Heart left ventricle (tissue), 13 donors: ENCODE measurements around the gene ROCK2.

Source experiments
- CTCF ChIP-seq, 12 donors: fragments of 200-600 bp; sonication (generic) in 4 of 12; IDR thresholded peaks; one replicate each; pipeline versions ENCODE4 v1.5.0 to v1.8.0; 2018 to 2022; ENCODE audit warnings: antibody characterized with exemption in 12 of 12, mild to moderate bottlenecking in 5 of 12
- POLR2A ChIP-seq, 2 donors: fragments of 450-650 bp; IDR thresholded peaks; one replicate each; pipeline ENCODE4 v1.6.1; 2017; ENCODE audit warnings: antibody characterized with exemption in 2 of 2, mild to moderate bottlenecking in 2 of 2, moderate library complexity in 2 of 2
- donor health status: ischemic (EF 13 %, LVEDD 7.1; RV severe dilation, severe dysfunction).
- donor health status: DM: no; HTN: yes; CAD: no.
- donor health status: DM: no; HTN: no; CAD: no.
- donor health status: ischemic (EF 25% LVEDD 6.9; RV normal size, moderate dysfunction).
- donor health status: ischemic (EF 25% LVEDD 5.7; RV mildly dilated, moderate dysfunction).
- donor health status: ischemic (EF 35%, LVEDD 5.7; RV mildly dilated, moderate dysfunction).
- donor health status: nonischemic (EF 11% LVEDD 7.7; RV severe dilation, severe dysfunction).
- donor health status: DM: yes; HTN: yes; CAD: no.
- donor health status: PGD.
- donor health status: ischemic (EF 29% LVEDD 5.4; RV normal size, mild dysfunction).
- donor health status: nonischemic (EF 23%, LVEDD 6.1; RV moderate dilation, normal function).

- no peak for TF ChIP-seq CTCF (IDR thresholded peaks at IDR 0.05)
- no peak for TF ChIP-seq POLR2A (IDR thresholded peaks at IDR 0.05)
Measured at GRCh38 chr2:11264818-11265217, 79.6 kb downstream of the ROCK2 start.
